H9 (cell line): ENCODE data around the gene ZC3H18. TPM values are rescaled to one million over a fixed set of nuclear protein-coding genes. Genes with fewer than 3 reads are reported as not detected.

Source experiments
- DNase-seq: peaks from one replicate; pipeline ENCODE4 v3.0.0-alpha.2; 2017
- H2AFZ ChIP-seq: one replicate; pipeline ENCODE4 v1.6.1; 2013; ENCODE audit warnings: mild to moderate bottlenecking, low read length, control low read depth, moderate library complexity
- H2AK5ac ChIP-seq: 2 replicates; pipeline ENCODE4 v1.6.1; 2013; ENCODE audit warnings: low read length, control low read depth, mixed read lengths; ENCODE audit not compliant: insufficient read length
- H2BK120ac ChIP-seq: one replicate; pipeline ENCODE4 v1.6.1; 2013; ENCODE audit warnings: low read depth, mild to moderate bottlenecking, low read length, control low read depth, inconsistent platforms; ENCODE audit not compliant: poor library complexity, severe bottlenecking
- H2BK12ac ChIP-seq: 2 replicates; pipeline ENCODE4 v1.6.1; 2013; ENCODE audit warnings: low read length, control low read depth, mixed read lengths, low read depth; ENCODE audit not compliant: insufficient read length
- H2BK15ac ChIP-seq: 2 replicates; pipeline ENCODE4 v1.6.1; 2013; ENCODE audit warnings: low read depth, low read length, control low read depth
- H2BK20ac ChIP-seq: one replicate; pipeline ENCODE4 v1.6.1; 2013; ENCODE audit warnings: low read depth, mild to moderate bottlenecking, low read length, control low read depth, inconsistent platforms; ENCODE audit not compliant: poor library complexity, severe bottlenecking
- H2BK5ac ChIP-seq: 2 replicates; pipeline ENCODE4 v1.6.1; 2013; ENCODE audit warnings: low read length, control low read depth, mixed read lengths; ENCODE audit not compliant: insufficient read length
- H3K14ac ChIP-seq: 2 replicates; pipeline ENCODE4 v1.6.1; 2013; ENCODE audit warnings: low read length, control low read depth; ENCODE audit not compliant: insufficient read depth
- H3K18ac ChIP-seq: 2 replicates; pipeline ENCODE4 v1.6.1; 2013; ENCODE audit warnings: low read depth, mild to moderate bottlenecking, mixed read lengths, low read length, control low read depth; ENCODE audit not compliant: insufficient read length
- H3K23ac ChIP-seq: 2 replicates; pipeline ENCODE4 v1.6.1; 2013; ENCODE audit warnings: low read length, control low read depth, mixed read lengths, low read depth; ENCODE audit not compliant: insufficient read length
- H3K23me2 ChIP-seq: 2 replicates; pipeline ENCODE4 v1.6.1; 2013; ENCODE audit warnings: low read depth, mild to moderate bottlenecking, mixed read lengths, low read length, control low read depth; ENCODE audit not compliant: insufficient read length, poor library complexity, severe bottlenecking
- H3K27ac ChIP-seq: 2 replicates; pipeline ENCODE4 v1.5.1; 2013; ENCODE audit warnings: low read length, control low read depth, mixed read lengths, low read depth; ENCODE audit not compliant: insufficient read length
- H3K27me3 ChIP-seq: 2 replicates; pipeline ENCODE4 v1.6.1; 2013; ENCODE audit warnings: low read length, control low read depth, inconsistent platforms; ENCODE audit not compliant: insufficient read depth
- H3K4ac ChIP-seq: 2 replicates; pipeline ENCODE4 v1.6.1; 2013; ENCODE audit warnings: low read depth, mild to moderate bottlenecking, control low read depth, inconsistent platforms, low read length, moderate library complexity
- H3K4me1 ChIP-seq: 2 replicates; pipeline ENCODE4 v1.6.1; 2013; ENCODE audit warnings: low read length, control low read depth, inconsistent platforms; ENCODE audit not compliant: insufficient read depth
- H3K4me2 ChIP-seq: 2 replicates; pipeline ENCODE4 v1.6.1; 2013; ENCODE audit warnings: low read length, control low read depth, mixed read lengths; ENCODE audit not compliant: insufficient read length, insufficient read depth
- H3K56ac ChIP-seq: 2 replicates; pipeline ENCODE4 v1.6.1; 2013; ENCODE audit warnings: low read depth, mild to moderate bottlenecking, mixed read lengths, low read length, control low read depth; ENCODE audit not compliant: insufficient read length
- H3K79me1 ChIP-seq: 2 replicates; pipeline ENCODE4 v1.6.1; 2013; ENCODE audit warnings: low read depth, mild to moderate bottlenecking, moderate library complexity, low read length, control low read depth, inconsistent platforms; ENCODE audit not compliant: insufficient read depth, poor library complexity, severe bottlenecking
- H3K79me2 ChIP-seq: 2 replicates; pipeline ENCODE4 v1.6.1; 2013; ENCODE audit warnings: low read length, control low read depth, inconsistent platforms; ENCODE audit not compliant: insufficient read depth
- H3K9ac ChIP-seq: 2 replicates; pipeline ENCODE4 v1.6.1; 2013; ENCODE audit warnings: low read length, control low read depth, mixed read lengths; ENCODE audit not compliant: insufficient read length; ENCODE audit errors: extremely low read depth
- H3K9me3 ChIP-seq: one replicate; pipeline ENCODE4 v1.6.1; 2013; ENCODE audit warnings: low read depth, low read length, inconsistent platforms; ENCODE audit not compliant: control insufficient read depth
- H3T11ph ChIP-seq: one replicate; pipeline ENCODE4 v1.6.1; 2013; ENCODE audit warnings: mild to moderate bottlenecking, low read length, control low read depth, inconsistent platforms
- H4K20me1 ChIP-seq: one replicate; pipeline ENCODE4 v1.6.1; 2013; ENCODE audit not compliant: control insufficient read depth, insufficient read length, insufficient read depth
- H4K5ac ChIP-seq: 2 replicates; pipeline ENCODE4 v1.6.1; 2013; ENCODE audit warnings: low read depth, mild to moderate bottlenecking, mixed read lengths, low read length, control low read depth; ENCODE audit not compliant: insufficient read length
- H4K8ac ChIP-seq: replicated peaks from 2 replicates; pipeline ENCODE4 v1.6.1; 2013; ENCODE audit warnings: low read length, control low read depth, mixed read lengths, low read depth; ENCODE audit not compliant: insufficient read length
- H4K91ac ChIP-seq: 2 replicates; pipeline ENCODE4 v1.6.1; 2013; ENCODE audit warnings: low read depth, mild to moderate bottlenecking, moderate library complexity, mixed read lengths, low read length, control low read depth; ENCODE audit not compliant: insufficient read length
- H3K27ac Mint-ChIP-seq, 3 experiments: 2 replicates in 2 of 3; 3 replicates in 1 of 3; pipeline ENCODE4 v1.8.0; 2020 to 2021; ENCODE audit warnings: mixed read lengths in 3 of 3, mild to moderate bottlenecking in 1 of 3, moderate library complexity in 1 of 3
- H3K27me3 Mint-ChIP-seq: 2 replicates; pipeline ENCODE4 v1.8.0; 2021; ENCODE audit warnings: low read depth, mild to moderate bottlenecking, moderate library complexity, mixed read lengths
- H3K36me3 Mint-ChIP-seq, 3 experiments: 2 replicates in 2 of 3; 3 replicates in 1 of 3; pipeline ENCODE4 v1.8.0; 2020 to 2021; ENCODE audit warnings: low read depth in 3 of 3, mixed read lengths in 3 of 3; ENCODE audit not compliant: insufficient read depth in 1 of 3
- H3K4me1 Mint-ChIP-seq, 2 experiments: 2 replicates each; pipeline ENCODE4 v1.8.0; 2020; ENCODE audit warnings: mixed read lengths in 2 of 2
- H3K4me3 Mint-ChIP-seq, 2 experiments: 2 replicates in 1 of 2; 3 replicates in 1 of 2; pipeline ENCODE4 v1.8.0; 2020 to 2021; ENCODE audit warnings: mild to moderate bottlenecking in 2 of 2, mixed read lengths in 2 of 2, moderate library complexity in 1 of 2
- H3K9me3 Mint-ChIP-seq, 2 experiments: 2 replicates in 1 of 2; 3 replicates in 1 of 2; pipeline ENCODE4 v1.8.0; 2020; ENCODE audit warnings: mild to moderate bottlenecking in 2 of 2, mixed read lengths in 2 of 2, moderate library complexity in 1 of 2
- WGBS: extraction: QIAGEN DNeasy Blood & Tissue Kit; methylation state at CpG from one replicate; pipeline ENCODE4 v1.1.7; 2013; ENCODE audit warnings: missing lambda C conversion rate, low lambda C conversion rate, mixed read lengths; ENCODE audit not compliant: insufficient read length; ENCODE audit errors: extremely low coverage; 5-methylcytosine and 5-hydroxymethylcytosine counted together
- total RNA-seq: library from RNA; stranded (reverse); gene quantifications from 2 replicates; pipeline ENCODE4 v1.2.1, GENCODE V29; 2021
- TF ChIP-seq, protein P1 (sequence below): fragments of 200-600 bp; sonication (generic); conservative IDR thresholded peaks from 3 replicates; pipeline ENCODE4 v1.8.0; 2021; ENCODE audit warnings: antibody characterized with exemption, mild to moderate bottlenecking

ZC3H18 gene
- total RNA-seq, 1 experiment from 2014 or later, result 69.7 TPM

DNA sequence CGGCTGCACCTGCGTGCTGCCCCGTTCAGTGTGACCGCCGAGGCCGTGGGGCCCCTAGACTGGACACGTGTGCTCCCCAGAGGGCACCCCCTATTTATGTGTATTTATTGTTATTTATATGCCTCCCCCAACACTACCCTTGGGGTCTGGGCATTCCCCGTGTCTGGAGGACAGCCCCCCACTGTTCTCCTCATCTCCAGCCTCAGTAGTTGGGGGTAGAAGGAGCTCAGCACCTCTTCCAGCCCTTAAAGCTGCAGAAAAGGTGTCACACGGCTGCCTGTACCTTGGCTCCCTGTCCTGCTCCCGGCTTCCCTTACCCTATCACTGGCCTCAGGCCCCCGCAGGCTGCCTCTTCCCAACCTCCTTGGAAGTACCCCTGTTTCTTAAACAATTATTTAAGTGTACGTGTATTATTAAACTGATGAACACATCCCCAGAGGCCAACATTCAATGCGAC is 69.9 kb downstream of the ZC3H18 start:
- H3K36me3 Mint-ChIP-seq, result peaks cover 5 to 16% (median 13%) of the 10 kb centered on the region in 3 experiments; a peak in 6 of 7 replicates
- Histone ChIP-seq H3K9ac (no peak overlapping the region), H3K27me3 (no peaks in the 10 kb centered on the region), H2BK120ac (no peak overlapping the region), H3K14ac (peak overlapping the region; percentile 83; the same call in 1 of the 2 replicates), H4K8ac (no peak overlapping the region), H3K9me3 (no peaks in the 10 kb centered on the region), H2AK5ac (no peak overlapping the region), H3K79me1 (no peaks in the 10 kb centered on the region), H2AFZ (no peak overlapping the region), H3K79me2 (no peaks in the 10 kb centered on the region), H3K23me2 (peaks cover 3% of the 10 kb centered on the region), H3K4me1 (peaks cover 4% of the 10 kb centered on the region; the same call in 1 of the 2 replicates), H2BK20ac (no peak overlapping the region), H3K18ac (no peak overlapping the region), H2BK12ac (no peak overlapping the region), H3K23ac (no peak overlapping the region), H3K56ac (no peak overlapping the region), H4K5ac (no peak overlapping the region), H2BK5ac (no peak overlapping the region), H4K20me1 (no peaks in the 10 kb centered on the region), H3K4ac (no peak overlapping the region), H4K91ac (no peak overlapping the region), H2BK15ac (no peak overlapping the region), H3K4me2 (no peak overlapping the region), H3K27ac (no peak overlapping the region), H3T11ph (no peak overlapping the region)
- H3K9me3 Mint-ChIP-seq, result no peaks in the 10 kb centered on the region
- no CpG with 5 or more reads among the region's 13 CpGs for WGBS
- H3K27me3 Mint-ChIP-seq, result peaks cover 28% of the 10 kb centered on the region
- H3K27ac Mint-ChIP-seq, result peak overlapping the region in 1 of 3 experiments; percentile 6; a peak in 2 of 7 replicates
- peaks cover 22 to 33% of the 10 kb centered on the region in 2 experiments for H3K4me1 Mint-ChIP-seq
- no peak for DNase-seq
- TF ChIP-seq, protein P1, sequence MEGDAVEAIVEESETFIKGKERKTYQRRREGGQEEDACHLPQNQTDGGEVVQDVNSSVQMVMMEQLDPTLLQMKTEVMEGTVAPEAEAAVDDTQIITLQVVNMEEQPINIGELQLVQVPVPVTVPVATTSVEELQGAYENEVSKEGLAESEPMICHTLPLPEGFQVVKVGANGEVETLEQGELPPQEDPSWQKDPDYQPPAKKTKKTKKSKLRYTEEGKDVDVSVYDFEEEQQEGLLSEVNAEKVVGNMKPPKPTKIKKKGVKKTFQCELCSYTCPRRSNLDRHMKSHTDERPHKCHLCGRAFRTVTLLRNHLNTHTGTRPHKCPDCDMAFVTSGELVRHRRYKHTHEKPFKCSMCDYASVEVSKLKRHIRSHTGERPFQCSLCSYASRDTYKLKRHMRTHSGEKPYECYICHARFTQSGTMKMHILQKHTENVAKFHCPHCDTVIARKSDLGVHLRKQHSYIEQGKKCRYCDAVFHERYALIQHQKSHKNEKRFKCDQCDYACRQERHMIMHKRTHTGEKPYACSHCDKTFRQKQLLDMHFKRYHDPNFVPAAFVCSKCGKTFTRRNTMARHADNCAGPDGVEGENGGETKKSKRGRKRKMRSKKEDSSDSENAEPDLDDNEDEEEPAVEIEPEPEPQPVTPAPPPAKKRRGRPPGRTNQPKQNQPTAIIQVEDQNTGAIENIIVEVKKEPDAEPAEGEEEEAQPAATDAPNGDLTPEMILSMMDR, result no peak
- H3K4me3 Mint-ChIP-seq, result no peak overlapping the region
